Measurements from ENCODE around the gene PLPP6. TPM values are rescaled to one million over a fixed set of nuclear protein-coding genes. Genes with fewer than 3 reads are reported as not detected.
"Not testable (repeated sequence)": the region's sequence is repeated elsewhere in the genome, so short reads cannot be mapped to it uniquely, and the experiment has no call there.

PLPP6 gene
- total RNA-seq, result 6.1 and 7.2 TPM in 2 replicates

DNA sequence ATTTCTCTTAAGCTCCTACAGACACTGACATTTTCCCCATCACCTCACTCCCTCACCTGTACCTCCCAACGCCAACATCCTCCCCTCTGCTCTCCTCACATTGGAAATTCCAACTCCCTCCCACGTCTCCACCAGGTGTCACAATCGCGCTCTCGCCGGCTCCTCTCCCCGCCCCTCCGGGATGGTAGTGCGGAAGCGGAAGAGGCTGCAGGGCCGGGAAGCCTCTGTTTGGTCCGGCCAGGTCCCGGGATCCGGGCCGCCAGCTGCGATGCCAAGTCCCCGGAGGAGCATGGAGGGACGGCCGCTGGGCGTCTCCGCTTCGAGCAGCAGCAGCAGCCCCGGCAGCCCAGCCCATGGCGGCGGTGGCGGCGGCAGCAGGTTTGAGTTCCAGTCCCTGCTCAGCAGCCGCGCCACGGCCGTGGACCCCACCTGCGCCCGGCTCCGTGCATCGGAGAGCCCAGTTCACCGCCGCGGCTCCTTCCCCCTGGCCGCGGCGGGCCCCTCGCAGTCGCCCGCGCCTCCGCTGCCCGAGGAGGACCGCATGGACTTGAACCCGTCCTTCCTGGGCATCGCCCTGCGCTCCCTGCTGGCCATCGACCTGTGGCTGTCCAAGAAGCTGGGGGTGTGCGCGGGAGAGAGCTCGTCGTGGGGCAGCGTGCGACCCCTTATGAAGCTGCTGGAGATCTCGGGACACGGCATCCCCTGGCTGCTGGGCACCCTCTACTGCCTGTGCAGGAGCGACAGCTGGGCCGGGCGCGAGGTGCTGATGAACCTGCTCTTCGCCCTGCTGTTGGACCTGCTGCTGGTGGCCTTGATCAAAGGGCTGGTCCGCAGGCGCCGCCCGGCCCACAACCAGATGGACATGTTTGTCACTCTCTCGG lies at the start of gene PLPP6:
Gene PLPP6 (plus strand): TSS at position 187 of the 881 bp plus-strand sequence. CDS start 82 bp downstream, at position 269.
- DNase-seq (ENCODE audit: extremely low read depth, low read depth, low spot score), result no peak

GRCh38 chr9:4614627-4615026 lies 47.5 kb upstream of the PLPP6 start:
- no peak for DNase-seq (ENCODE audit: extremely low read depth, low read depth, low spot score)

- DNase-seq (ENCODE audit: extremely low read depth, low read depth, low spot score), result no peak
Measured at GRCh38 chr9:4615251-4615650, 46.8 kb upstream of the PLPP6 start.

- DNase-seq (ENCODE audit: extremely low read depth, low read depth, low spot score), result no peak
Measured at GRCh38 chr9:4615778-4616177, 46.3 kb upstream of the PLPP6 start.

DNA sequence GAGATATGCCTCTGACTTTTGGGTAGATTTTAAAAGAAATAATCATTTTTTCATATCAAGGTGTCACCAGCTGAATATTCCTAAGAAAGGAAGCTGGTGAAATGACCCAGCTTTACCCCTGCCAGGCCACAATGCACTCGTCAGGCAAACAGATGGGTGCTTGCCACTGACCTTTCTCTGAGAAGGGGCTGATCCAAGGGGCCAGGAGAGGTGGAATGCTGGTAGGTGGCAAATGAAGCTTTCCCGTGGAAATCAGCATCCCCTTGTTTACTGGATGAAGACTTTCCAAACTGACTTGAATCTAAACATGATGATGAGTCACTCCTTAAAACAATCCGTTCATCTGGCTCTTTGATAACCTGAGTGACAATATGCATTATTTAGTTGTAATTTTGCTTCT lies 44.3 kb upstream of the PLPP6 start:
- no peak for DNase-seq (ENCODE audit: extremely low read depth, low read depth, low spot score)

DNA sequence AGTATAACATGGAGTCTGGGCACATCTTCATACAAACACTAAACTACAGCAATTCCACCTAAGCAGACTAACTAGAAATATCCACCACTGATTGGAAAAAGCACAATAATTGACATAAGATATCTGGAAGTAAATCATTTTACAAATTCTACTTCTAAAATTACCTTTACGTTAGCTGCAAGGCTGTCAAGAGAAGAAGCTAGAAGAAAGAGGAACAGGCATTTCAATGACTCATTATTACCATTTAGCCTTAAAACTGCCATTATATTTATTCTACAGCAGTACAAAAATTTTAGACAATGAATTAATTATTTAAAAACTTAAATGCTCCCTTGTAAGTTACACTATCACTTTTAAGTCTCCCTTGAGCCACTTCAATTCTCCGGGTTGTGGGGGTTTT lies 43.4 kb upstream of the PLPP6 start:
- DNase-seq (ENCODE audit: extremely low read depth, low read depth, low spot score), result no peak

- no peak for DNase-seq (ENCODE audit: extremely low read depth, low read depth, low spot score)
Measured at GRCh38 chr9:4620057-4620765, 41.9 kb upstream of the PLPP6 start.

- DNase-seq (ENCODE audit: extremely low read depth, low read depth, low spot score), result no peak
Measured at GRCh38 chr9:4620881-4621555, 41.1 kb upstream of the PLPP6 start.

DNA sequence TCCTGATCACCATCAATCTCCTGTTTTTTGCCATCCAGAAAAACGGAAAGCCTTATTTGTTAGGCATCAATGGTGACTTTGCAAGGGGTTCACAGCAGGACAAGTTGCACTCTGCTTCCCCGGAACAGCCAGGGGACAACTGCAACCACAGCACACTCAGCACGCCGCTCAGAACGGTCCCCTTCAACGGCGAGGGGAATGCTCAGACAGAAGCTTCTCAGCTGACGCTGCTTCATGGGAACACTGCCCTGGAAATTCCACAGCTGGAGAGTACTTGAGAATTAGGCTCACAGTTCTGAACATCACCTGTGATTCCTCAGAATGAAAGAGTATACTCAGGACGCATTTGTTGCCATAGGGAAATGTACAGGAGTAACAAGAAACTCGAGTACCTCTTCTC lies 40.1 kb upstream of the PLPP6 start:
- DNase-seq (ENCODE audit: extremely low read depth, low read depth, low spot score), result no peak

GRCh38 chr9:4630836-4631235 lies 31.3 kb upstream of the PLPP6 start:
- DNase-seq (ENCODE audit: extremely low read depth, low read depth, low spot score), result no peak

GRCh38 chr9:4638968-4639367 lies 23.1 kb upstream of the PLPP6 start:
- DNase-seq (ENCODE audit: extremely low read depth, low read depth, low spot score), result no peak

GRCh38 chr9:4639420-4639819 lies 22.7 kb upstream of the PLPP6 start:
- DNase-seq (ENCODE audit: extremely low read depth, low read depth, low spot score), result no peak

- peak; percentile 18 for DNase-seq (ENCODE audit: extremely low read depth, low read depth, low spot score)
Measured at GRCh38 chr9:4640027-4640426, 22.1 kb upstream of the PLPP6 start.

- DNase-seq (ENCODE audit: extremely low read depth, low read depth, low spot score), result no peak
Measured at GRCh38 chr9:4642351-4642750, 19.7 kb upstream of the PLPP6 start.

GRCh38 chr9:4654084-4654483 lies 8.0 kb upstream of the PLPP6 start:
- no peak for DNase-seq (ENCODE audit: extremely low read depth, low read depth, low spot score)

- DNase-seq (ENCODE audit: extremely low read depth, low read depth, low spot score), result no peak
Measured at GRCh38 chr9:4654538-4654937, 7.6 kb upstream of the PLPP6 start.

- not testable (repeated sequence) for DNase-seq (ENCODE audit: extremely low read depth, low read depth, low spot score)
Measured at GRCh38 chr9:4656196-4656595, 5.9 kb upstream of the PLPP6 start.

DNA sequence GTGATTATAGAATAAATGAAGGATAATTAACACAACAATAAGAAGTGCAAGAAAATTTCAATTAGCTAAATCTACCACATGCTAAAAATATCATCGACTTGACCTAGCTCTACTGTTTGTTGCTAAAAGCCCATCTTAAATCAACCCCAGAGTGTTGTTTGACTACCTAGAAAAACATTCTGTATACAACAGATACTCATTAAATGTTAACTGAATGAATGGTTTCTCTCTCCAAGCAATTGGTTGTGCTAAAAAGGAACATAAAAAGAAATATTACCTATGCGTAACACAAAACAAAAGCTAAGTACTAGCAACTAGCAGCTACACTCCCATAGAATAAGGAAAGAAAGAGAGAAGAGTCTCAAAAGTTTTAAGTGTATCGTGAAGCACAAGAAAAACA lies 5.5 kb upstream of the PLPP6 start:
- no peak for DNase-seq (ENCODE audit: extremely low read depth, low read depth, low spot score)

GRCh38 chr9:4657426-4658159 lies 4.5 kb upstream of the PLPP6 start:
- DNase-seq (ENCODE audit: extremely low read depth, low read depth, low spot score), result no peak

- not testable (repeated sequence) for DNase-seq (ENCODE audit: extremely low read depth, low read depth, low spot score)
Measured at GRCh38 chr9:4660665-4661064, 1.4 kb upstream of the PLPP6 start.

GRCh38 chr9:4661165-4661564 lies 929 bp upstream of the PLPP6 start:
- DNase-seq (ENCODE audit: extremely low read depth, low read depth, low spot score), result no peak

Data from glomerular endothelial cell (primary cell).